RPMI8226 (cell line): Measurements from ENCODE around the gene CD52.
"Not testable (repeated sequence)": the region's sequence is repeated elsewhere in the genome, so short reads cannot be mapped to it uniquely, and the experiment has no call there.

ENCODE experiments used
- DNase-seq: peaks from one replicate; pipeline ENCODE4 v3.0.0-alpha.2; 2015

The CD52 gene

DNA sequence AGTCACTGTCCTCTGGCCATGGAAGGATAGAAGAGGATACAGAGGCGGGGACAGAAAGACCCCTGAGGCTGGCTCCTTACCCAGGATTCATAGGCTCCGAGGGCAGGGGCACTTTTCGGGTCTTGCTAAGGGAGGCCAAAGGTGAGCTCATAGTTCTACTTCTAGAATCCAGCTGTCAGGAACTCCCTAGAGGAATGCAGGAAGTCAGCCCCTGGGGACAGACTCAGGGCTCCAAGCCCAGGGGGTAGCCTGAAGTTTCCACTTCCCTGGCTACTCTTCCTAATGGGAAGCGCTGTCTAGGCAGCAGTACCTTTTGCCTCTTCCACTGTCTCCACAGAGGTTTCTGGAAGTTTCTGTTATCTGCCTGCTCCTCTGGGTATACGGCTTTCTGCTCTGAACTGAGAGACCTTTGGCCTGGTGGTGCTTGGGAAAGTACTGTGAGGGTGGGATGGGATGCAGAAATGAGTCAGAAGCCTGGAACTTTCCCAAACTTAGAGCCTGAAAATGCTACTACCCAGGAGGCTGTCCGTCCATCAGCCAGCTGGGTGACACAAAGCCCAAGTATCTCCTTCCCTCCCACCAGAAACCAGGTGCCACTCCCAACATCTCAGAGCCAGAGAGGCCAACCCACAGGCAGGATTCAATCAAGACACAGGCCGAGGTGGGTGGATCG, 14.9 kb upstream of the CD52 start:
- DNase-seq = no peak

GRCh38 chr1:26305667-26306289, 12.0 kb upstream of the CD52 start:
- DNase-seq = no peak

GRCh38 chr1:26306290-26307229, 11.2 kb upstream of the CD52 start, which contains the start of gene UBXN11:
Gene UBXN11, minus strand, starts transcription at chr1:26306636. Its CDS starts 3,753 bp downstream, at chr1:26302883.
- DNase-seq = peak; percentile 98

GRCh38 chr1:26307363-26307781, 10.4 kb upstream of the CD52 start:
- DNase-seq = peak; percentile 72

- not testable (repeated sequence) for DNase-seq
These were observed 9.5 kb upstream of the CD52 start for GRCh38 chr1:26307966-26308899.

DNA sequence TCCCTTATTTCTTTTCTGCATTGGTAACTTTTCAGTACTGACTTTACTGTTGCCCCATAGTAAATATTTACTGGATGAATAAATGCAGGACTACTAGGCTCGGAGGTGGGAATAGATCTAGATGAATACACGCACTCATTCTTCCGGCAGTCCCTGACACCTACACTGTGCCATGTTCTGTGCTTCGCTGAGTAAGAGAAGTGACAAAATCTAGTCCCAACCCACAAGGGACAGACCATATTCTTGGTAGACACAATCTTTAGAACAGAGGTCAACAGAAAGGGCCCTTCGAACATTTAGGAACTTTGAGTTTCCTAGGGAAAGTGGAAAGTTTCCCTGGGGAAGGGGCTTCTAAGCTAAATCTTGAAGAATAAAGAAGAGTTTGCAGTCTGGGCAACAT, 3.3 kb upstream of the CD52 start:
- DNase-seq = no peak

DNA sequence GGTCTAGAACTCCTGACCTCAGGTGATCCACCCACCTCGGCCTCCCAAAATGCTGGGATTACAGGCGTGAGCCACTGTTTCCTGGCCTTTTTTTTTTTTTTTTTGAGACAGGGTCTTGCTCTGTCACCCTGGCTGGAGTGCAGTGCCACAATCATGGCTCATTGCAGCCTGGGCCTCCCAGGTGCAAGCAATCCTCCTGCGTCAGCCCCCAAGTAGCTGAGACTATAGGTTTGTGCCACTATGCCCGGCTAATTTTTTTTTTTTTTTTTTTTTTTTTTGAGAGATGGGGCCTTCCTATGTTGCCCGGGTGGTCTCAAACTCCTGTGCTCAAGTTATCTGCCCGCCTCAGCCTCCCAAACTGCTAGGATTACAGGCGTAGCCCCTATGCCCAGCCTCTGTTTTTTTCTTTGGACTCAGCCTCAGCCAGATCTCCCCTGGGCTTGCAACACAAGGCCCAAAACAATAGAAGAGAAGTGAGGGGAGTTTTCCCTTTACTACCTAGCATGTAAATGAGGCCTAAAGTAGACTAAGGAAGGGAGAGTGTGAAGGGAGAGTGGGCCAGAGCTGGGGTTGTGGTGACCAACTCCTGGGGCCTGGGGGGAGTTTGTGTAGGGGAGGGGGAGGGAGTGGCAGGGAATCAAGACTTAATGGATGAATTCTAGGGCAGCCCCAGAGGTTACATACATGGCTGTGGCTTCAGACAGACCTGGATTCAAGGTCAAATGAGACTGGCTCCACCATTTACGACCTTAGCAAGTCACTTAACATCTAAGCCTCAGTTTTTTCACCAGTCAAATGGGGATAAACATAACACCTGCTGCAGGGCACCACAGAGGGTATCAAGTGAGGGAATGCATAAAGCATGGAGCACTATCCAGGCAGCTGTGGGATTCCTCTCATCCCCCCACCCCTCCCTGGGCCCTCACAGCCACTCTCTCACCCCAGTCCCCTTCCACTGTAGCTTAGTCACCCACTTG, 1.6 kb upstream of the CD52 start:
- no peak for DNase-seq

GRCh38 chr1:26317146-26317545, 612 bp upstream of the CD52 start:
- DNase-seq = no peak

GRCh38 chr1:26318338-26319064, 743 bp downstream of the CD52 start:
- DNase-seq = no peak

DNA sequence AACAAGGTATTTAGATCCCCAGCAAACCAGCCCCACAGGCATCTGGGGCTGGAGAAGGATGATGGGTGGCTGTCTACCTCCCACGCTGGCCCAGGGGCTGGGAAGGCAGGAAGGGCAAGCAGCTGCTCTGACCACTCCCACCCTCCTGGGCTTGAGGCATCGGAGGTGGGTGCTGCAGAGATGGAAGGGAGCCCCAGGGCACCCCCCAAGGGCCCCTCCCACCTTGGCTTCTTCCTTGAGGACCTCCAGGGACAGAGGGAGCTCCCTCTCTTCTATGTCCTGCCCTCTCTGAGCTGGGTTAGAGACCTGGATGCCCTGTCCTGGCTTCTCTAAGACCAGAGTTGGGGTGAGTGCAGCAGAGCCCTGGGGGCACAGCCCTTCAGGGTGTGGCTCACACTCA, 3.1 kb downstream of the CD52 start:
- DNase-seq = no peak

DNA sequence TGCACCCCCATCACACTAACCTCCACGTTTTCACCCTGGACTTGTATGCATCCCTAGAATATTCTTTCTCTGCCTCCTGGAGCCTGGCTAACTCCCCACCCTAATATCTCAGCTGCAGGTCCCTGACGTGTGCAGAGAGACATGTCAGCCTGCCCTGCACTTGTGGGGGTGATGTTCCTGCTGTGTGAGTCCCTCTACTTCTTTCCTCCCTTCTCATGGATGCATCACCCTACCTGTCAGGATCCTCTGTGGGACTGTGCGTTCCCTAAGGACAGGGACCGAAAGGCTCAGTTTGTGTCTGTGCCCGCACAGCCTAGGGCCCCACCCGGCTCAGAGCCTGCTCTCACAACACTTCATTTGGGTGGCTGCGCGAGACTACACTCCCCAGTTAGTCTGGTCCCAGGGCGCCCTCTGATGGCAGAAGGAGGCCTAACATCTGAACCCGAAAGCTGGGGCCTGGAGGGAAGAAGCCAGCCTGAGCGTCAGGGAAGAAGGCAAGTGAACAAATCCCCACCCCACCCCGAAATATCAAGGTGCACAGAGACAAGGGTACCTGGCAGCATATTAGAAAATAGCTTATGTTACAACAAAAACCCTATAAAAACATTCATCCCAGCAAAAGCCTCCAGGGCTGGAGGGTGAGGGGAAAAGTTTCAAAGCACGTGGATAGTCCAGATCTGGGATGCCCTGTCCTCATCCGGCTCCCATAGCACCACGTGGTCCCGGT, 3.7 kb downstream of the CD52 start:
- peak; percentile 91 for DNase-seq

DNA sequence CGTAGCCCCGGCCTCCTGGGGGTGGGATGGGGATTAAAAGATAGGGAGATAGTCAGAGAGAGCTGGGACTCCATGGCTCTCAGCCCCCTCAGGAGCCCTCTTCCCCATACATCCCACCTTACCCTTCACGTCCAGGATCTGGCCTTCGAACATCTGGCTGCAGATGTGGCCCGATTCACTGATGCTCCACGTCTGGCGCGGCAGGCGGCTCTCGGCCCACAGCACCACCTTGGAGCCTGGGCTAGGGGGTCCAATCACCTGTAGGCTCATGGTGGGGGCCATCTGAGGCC, 4.2 kb downstream of the CD52 start:
- no peak for DNase-seq

GRCh38 chr1:26323382-26323781, 5.6 kb downstream of the CD52 start:
- no peak for DNase-seq

- no peak for DNase-seq
These were observed 6.8 kb downstream of the CD52 start for GRCh38 chr1:26324550-26324949.

GRCh38 chr1:26327956-26328362, 10.2 kb downstream of the CD52 start:
- no peak for DNase-seq

DNA sequence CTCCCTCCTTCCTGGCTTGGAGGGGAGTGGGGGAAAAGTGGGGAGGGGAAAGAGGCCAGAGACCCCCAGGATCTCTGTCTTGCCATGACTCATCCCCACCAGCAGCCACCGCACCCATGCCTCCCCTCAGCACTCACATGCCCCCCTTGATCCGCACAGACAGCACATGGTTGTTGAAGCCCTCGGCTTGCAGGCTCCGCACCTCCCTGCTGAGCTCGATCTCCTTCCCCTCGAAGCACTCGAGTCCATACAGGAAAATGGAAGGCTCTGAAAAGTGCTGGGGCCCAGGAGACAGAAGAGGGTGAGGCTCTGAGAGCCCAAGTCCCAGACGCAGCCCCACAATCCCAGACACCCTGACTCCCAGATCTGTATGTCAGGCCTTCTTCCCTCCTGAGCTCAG, 10.8 kb downstream of the CD52 start:
- DNase-seq = no peak

- not testable (repeated sequence) for DNase-seq
These were observed 11.6 kb downstream of the CD52 start for GRCh38 chr1:26329380-26329779.

- no peak for DNase-seq
These were observed 12.5 kb downstream of the CD52 start for GRCh38 chr1:26330276-26330675.

DNA sequence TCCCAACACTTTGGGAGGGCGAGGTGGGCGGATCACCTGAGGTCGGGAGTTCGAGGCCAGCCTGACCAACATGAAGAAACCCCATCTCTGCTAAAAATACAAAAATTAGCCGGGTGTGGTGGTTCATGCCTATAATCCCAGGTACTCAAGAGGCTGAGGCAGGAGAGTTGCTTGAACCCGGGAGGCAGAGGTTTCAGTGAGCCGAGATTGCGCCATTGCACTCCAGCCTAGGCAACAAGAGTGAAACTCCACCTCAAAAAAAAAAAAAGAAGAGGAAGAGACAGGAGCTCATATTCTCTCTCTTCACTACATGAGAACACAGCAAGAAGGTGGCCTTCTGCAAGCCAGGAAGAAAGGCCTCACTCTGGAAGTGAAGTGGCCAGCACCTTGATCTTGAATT, 15.6 kb downstream of the CD52 start:
- DNase-seq = not testable (repeated sequence)
